GM19397 (cell line): Measurements from ENCODE around the gene CHP1.
"Not testable (repeated sequence)": the region's sequence is repeated elsewhere in the genome, so short reads cannot be mapped to it uniquely, and the experiment has no call there.

ENCODE experiments used
- ATAC-seq: cut with Tn5 transposase; IDR thresholded peaks from one replicate; pipeline ENCODE4 v1.9.1; 2021; ENCODE audit warnings: mild to moderate bottlenecking, moderate library complexity; ENCODE audit not compliant: unreplicated experiment

Gene CHP1

GRCh38 chr15:41230650-41231421 is at the start of gene CHP1, which contains the start of gene EXD1:
Gene CHP1 (plus strand): TSS chr15:41231268. CDS start chr15:41231383, 115 bp downstream.
Gene EXD1 (minus strand): TSS chr15:41230757. CDS start chr15:41226575, 4,182 bp downstream.
- ATAC-seq = peak; percentile 94

DNA sequence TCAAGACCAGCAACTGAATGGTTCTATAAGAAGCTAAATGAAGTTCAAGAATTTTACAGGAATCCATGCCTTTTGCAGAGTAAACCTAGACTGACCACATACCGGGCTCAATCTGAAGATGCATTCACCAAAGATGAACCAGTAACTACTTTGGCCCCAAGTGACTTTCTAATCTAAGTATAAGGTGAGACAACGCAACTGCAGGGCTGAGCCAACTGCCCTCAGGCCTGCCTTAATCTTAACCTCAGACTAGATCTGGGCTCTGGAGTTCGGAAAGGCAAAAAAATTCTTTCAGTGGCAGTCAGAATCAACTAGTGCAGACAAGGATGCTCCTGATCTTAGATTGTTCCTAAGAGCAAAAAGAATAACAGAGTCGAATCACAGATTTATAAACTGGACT is 48.8 kb upstream of the CHP1 start:
- no peak for ATAC-seq

- no peak for ATAC-seq
Measured at GRCh38 chr15:41183581-41183980, 47.5 kb upstream of the CHP1 start.

GRCh38 chr15:41194444-41194843 is 36.6 kb upstream of the CHP1 start:
- no peak for ATAC-seq

- no peak for ATAC-seq
Measured at GRCh38 chr15:41199470-41199869, 31.6 kb upstream of the CHP1 start.

DNA sequence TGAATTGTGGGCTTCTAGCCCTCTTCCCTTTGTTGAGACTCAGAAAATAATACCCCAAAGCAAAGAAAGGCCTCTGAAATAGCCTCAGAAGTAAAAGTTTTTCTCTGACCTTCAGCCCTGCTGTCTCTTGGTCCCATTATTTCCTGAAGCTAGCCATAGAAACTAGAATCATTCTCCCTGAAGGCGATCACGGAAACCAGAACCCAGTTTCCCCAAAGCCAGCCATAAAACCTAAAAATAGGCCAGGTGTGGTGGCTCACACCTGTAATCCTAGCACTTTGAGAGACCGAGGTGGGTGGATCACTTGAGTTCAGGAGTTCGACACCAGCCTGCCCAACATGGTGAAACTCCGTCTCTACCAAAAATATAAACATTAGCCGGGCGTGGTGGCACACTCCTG is 27.7 kb upstream of the CHP1 start:
- no peak for ATAC-seq

GRCh38 chr15:41205315-41205714 is 25.8 kb upstream of the CHP1 start:
- no peak for ATAC-seq

DNA sequence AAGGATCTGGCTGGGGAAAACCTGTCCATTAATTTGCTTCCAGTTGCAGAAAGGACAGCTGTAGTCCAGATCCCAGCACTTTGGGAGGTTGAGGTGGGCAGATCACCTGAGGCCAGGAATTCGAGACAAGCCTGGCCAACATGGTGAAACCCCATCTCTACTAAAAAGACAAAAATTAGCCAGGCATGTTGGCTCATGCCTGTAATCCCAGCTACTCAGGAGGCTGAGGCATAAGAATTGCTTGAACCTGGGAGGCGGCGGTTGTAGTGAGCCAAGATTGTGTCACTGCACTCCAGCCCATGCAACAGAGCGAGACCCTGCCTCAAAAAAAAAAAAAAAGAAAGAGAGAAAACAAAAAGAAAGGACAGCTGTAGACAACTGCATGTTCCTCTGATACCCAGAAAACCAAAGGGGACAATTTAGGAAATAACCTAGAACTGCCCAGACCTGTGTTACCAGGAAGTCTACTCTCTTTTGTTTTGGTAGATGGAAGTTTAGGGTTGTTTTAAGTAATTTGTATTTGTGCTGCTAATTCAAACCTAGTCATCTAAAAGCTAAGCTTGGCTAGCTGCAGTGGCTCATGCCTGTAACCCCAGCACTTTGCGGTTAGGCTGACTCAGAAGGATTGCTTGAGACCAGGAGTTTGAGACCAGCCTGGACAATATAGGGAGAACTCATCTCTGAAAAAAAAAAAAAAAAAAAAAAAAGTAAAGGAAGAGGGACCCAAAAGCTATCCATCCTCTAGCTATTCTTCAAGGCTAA is 23.2 kb upstream of the CHP1 start:
- no peak for ATAC-seq

DNA sequence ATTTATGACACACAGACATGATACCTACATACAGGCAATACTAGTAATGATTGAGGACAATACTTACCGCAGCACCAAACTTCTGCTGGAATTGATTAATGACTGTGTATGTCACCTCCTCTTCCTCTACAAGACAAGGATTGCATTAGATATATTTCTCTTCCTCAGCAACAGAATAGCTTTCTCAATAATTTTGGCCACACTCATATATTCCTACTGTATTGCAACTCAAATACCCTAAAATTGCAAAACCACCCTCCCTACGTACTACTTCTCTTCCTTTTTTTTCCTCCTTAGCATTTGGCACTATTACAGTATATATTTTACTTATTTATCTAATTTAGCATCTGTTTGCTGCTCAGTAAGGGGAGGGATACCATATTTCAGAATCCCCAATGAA is 15.4 kb upstream of the CHP1 start:
- ATAC-seq = no peak

DNA sequence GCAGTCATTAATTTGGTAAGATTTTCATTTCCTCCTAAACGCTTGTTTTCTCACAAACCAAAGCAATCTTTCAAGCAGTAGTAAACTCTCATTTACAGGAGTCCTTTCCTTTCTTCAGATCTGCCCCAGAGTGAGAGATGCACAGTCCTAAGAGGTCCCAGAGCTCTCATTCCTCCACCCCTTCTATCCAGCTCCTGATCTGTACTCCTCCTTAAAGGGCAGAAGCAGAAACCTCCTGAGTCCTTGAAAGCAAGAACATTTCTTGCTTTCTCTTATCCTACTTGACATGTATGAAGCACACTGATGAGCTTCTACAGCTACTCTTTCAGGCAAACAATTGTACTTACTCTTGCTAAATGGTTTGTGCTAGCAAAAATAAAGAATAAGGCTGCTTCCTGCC is 12.2 kb upstream of the CHP1 start:
- ATAC-seq = no peak

- ATAC-seq = no peak
Measured at GRCh38 chr15:41219381-41219780, 11.7 kb upstream of the CHP1 start.

- no peak for ATAC-seq
Measured at GRCh38 chr15:41230345-41230649, 771 bp upstream of the CHP1 start.

DNA sequence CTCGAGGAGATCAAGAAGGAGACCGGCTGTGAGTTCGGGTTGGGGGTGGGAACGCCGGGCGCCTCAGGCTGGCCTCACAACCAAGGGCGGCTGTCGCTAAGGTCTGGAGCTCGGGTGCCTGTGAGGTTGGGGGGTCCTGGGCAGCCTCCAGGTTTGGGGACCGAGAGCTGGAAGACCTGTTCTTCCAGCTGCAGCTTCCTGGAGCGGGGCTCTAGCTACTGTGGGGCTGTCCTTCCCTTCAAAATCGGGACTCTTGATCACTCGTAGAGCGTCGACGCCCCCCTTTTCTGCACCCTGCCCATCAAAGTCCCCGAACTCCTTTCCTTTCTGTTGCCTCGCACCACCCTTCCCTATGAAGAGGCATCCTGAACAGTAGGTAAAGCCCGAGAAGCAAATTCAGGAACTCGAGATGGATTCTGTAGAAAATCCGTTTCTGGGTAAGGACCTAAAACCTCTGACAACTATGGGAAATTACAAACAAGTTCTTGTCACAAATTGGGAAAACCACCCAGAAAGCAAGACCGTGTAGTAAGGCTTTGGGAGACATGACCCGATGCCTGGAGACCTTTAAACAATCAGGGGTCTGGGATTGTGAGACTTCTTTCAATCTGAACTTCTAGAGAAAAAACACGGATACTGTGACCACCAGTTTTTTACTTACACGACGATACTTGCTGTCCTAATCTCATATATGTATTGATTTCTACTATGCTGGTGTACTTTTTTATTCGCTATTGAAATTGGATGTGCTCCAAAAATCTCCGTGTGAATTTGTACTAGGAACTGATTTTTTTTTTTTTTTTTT is 556 bp downstream of the CHP1 start:
- peak; percentile 32 for ATAC-seq

GRCh38 chr15:41233367-41233771 is 2.3 kb downstream of the CHP1 start:
- ATAC-seq = no peak

DNA sequence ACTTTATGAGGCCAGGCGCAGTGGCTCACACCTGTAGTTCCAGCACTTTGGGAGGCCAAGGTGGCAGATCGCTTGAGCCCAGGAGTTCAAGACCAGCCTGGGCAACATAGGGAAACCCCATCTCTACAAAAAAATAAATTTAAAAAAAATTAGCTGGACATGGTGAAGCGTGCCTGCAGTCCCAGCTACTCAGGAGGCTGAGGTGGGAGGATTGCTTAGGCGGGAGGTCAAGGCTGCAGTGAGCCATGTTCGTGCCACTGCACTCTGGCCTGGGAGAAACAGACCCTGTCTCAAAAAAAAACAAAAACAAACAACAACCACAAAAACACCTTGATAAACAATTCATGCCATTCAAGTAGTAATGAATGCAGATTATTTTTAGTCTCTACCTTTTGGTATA is 4.2 kb downstream of the CHP1 start:
- ATAC-seq = not testable (repeated sequence)

DNA sequence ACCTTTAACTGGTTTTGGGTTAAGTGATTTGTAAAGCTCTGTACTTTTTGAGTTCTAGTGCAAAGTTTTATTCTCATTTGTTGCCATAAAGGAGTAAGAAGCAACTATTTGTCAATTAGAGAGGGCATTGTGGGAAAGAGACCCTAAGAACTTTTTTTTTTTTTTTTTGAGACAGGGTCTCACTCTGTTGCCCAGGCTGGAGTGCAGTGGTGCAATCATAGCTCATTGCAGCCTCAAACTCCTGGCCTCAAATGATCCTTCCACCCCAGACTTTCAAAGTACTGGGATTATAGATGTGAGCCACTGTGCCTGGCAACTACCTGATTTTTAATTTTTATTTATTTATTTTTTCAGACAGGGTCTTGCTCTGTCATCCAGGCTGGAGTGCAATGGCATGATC is 4.9 kb downstream of the CHP1 start:
- no peak for ATAC-seq

DNA sequence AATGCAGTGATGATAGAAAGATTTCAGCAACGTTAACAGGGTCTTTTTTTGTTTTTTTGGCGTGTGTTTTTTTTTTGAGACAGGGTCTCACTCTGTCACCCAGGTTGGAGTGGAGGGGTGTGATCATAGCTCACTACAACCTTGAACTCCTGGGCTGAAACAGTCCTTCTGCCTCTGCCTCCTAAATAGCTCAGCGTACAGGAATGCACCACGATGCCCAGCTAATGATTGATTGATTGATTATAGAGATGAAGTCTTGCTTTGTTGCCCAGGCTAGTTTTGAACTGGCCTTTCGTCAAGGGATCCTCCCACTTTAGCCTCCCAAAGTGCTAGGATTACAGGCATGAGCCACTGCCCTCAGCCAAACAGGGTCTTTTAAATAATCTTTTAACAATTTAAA is 7.0 kb downstream of the CHP1 start:
- no peak for ATAC-seq

DNA sequence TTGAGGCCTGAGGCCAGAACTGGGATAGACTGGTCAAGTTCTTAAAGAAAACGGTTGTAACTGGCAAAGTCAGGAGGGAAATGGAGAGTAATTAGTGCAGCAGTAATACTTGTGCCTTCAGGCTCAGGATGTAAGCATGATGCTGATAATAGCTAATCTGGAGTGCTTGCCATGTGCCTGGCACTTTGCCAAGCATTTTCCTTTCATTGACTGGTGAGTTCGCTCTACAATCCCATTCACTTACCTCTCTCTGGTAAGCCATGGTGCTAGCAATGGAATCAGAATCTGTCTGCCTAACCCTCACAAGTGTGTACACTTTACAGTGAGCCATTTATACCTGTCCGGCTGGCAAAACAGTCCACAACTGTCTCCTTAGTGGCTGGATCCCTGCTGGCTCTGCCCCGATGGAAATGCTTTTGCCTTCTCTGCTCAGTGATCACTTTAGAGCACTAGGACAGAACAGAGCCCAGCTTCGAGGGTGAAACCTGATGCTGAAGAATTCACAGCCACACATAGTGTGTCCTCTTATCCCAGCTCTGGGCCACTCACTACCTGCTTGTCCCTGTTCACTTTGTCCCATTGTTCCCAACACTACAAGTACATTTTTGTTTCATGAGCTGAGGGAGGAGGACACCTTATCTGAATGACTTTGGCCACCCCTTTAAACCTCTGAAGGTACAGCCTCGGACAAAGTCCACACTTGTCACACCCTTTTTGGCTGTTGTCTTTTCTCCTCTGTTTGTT is 10.3 kb downstream of the CHP1 start:
- no peak for ATAC-seq

DNA sequence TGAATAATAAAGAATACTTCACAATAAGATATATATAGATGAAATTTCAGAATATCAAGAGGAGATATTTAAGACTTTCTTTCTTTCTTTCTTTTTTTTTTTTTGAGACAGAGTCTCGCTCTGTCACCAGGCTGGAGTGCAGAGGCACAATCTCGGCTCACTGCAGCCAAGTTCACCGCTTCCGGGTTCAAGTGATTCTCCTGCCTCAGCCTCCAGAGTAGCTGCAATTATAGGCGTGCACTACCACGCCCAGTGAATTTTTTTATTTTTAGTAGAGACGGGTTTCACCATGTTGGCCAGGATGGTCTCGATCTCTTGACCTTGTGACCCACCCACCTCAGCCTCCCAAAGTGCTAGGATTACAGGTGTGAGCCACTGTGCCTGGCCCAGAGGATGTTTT is 19.7 kb downstream of the CHP1 start:
- ATAC-seq = not testable (repeated sequence)

- ATAC-seq = no peak
Measured at GRCh38 chr15:41251411-41251810, 20.3 kb downstream of the CHP1 start.

- ATAC-seq = no peak
Measured at GRCh38 chr15:41254560-41254959, 23.5 kb downstream of the CHP1 start.
